ENCODE data around the gene FBXL3. TPM values are rescaled to one million over a fixed set of nuclear protein-coding genes. Genes with fewer than 3 reads are reported as not detected.
"Not testable (repeated sequence)": the region's sequence is repeated elsewhere in the genome, so short reads cannot be mapped to it uniquely, and the experiment has no call there.

FBXL3 gene
- total and polyA plus RNA-seq, 4 donors, result 10.2 to 60.4 (median 28.1) TPM

- Histone ChIP-seq H3K4me1 (ENCODE audit: control insufficient read depth in 4 of 4, insufficient read depth in 4 of 4, low read length in 3 of 4) (no peaks in the 10 kb centered on the region), H3K9me3 (ENCODE audit: control insufficient read depth in 4 of 4, low read length in 3 of 4) (no peaks in the 10 kb centered on the region), H3K27ac (ENCODE audit: low read depth in 1 of 2, low read length in 2 of 2) (no peak overlapping the region), H3K27me3 (ENCODE audit: control insufficient read depth in 4 of 4, insufficient read depth in 4 of 4, low read length in 3 of 4) (peaks cover 0 to 2% (median 0%) of the 10 kb centered on the region in 4 donors), H3K4me3 (ENCODE audit: low read depth in 1 of 3, low read length in 3 of 3) (no peak overlapping the region), H3K36me3 (ENCODE audit: control insufficient read depth in 4 of 4, insufficient read depth in 3 of 4, low read depth in 1 of 4, low read length in 3 of 4) (no peaks in the 10 kb centered on the region), H3K9ac (ENCODE audit: low read depth in 1 of 2, low read length in 2 of 2) (no peak overlapping the region)
- 84% methylated on average over 6 of the region's 6 CpGs for WGBS
- no peak for TF ChIP-seq TAF1 (conservative IDR thresholded peaks at IDR 0.05)
- no peak for DNase-seq (ENCODE audit: low spot score)
Observed at GRCh38 chr13:76967031-76967430, 59.9 kb downstream of the FBXL3 start.

GRCh38 chr13:76965759-76966421, 61.1 kb downstream of the FBXL3 start:
- H3K4me1 ChIP-seq (ENCODE audit: control insufficient read depth in 4 of 4, insufficient read depth in 4 of 4, low read length in 3 of 4), result no peaks in the 10 kb centered on the region
- no peaks in the 10 kb centered on the region for H3K36me3 ChIP-seq (ENCODE audit: control insufficient read depth in 4 of 4, insufficient read depth in 3 of 4, low read depth in 1 of 4, low read length in 3 of 4)
- TF ChIP-seq GABPA (IDR thresholded peaks at IDR 0.05 in 1 of 2, conservative IDR thresholded peaks at IDR 0.05 in 1 of 2), result no peak
- TF ChIP-seq REST (IDR thresholded peaks at IDR 0.05), result no peak
- TF ChIP-seq, protein P1, sequence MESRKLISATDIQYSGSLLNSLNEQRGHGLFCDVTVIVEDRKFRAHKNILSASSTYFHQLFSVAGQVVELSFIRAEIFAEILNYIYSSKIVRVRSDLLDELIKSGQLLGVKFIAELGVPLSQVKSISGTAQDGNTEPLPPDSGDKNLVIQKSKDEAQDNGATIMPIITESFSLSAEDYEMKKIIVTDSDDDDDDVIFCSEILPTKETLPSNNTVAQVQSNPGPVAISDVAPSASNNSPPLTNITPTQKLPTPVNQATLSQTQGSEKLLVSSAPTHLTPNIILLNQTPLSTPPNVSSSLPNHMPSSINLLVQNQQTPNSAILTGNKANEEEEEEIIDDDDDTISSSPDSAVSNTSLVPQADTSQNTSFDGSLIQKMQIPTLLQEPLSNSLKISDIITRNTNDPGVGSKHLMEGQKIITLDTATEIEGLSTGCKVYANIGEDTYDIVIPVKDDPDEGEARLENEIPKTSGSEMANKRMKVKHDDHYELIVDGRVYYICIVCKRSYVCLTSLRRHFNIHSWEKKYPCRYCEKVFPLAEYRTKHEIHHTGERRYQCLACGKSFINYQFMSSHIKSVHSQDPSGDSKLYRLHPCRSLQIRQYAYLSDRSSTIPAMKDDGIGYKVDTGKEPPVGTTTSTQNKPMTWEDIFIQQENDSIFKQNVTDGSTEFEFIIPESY (IDR thresholded peaks at IDR 0.05), result no peak
- TF ChIP-seq NR2F2 (IDR thresholded peaks at IDR 0.05), result no peak
- no peak overlapping the region for H3K4me3 ChIP-seq (ENCODE audit: low read depth in 1 of 3, low read length in 3 of 3)
- no peak overlapping the region for H3K27ac ChIP-seq (ENCODE audit: low read depth in 1 of 2, low read length in 2 of 2)
- H3K9me3 ChIP-seq (ENCODE audit: control insufficient read depth in 4 of 4, low read length in 3 of 4), result no peaks in the 10 kb centered on the region
- WGBS, result 58% methylated on average over 6 of the region's 6 CpGs
- H3K27me3 ChIP-seq (ENCODE audit: control insufficient read depth in 4 of 4, insufficient read depth in 4 of 4, low read length in 3 of 4), result peaks cover 0 to 2% (median 0%) of the 10 kb centered on the region in 4 donors
- H3K9ac ChIP-seq (ENCODE audit: low read depth in 1 of 2, low read length in 2 of 2), result no peak overlapping the region
- no peak for DNase-seq (ENCODE audit: low spot score)

DNA sequence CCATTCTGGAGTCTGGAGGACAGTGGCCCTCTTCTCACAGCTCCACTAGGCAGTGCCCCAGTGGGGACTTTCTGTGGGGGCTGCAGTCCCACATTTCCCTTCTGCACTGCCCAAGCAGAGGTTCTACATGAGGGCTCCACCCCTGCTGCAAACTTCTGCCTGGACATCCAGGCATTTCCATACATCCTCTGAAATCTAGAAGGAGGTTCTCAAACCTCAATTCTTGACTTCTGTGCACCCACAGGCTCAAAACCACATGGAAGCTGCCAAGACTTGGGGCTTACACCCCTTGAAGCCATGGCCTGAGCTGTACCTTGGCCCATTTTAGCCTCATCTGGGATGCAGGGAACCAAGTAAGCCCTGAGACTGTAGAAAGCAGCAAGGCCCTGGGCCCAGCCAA, 67.2 kb downstream of the FBXL3 start:
- H3K36me3 ChIP-seq (ENCODE audit: control insufficient read depth in 4 of 4, insufficient read depth in 3 of 4, low read depth in 1 of 4, low read length in 3 of 4); H3K4me1 ChIP-seq (ENCODE audit: control insufficient read depth in 4 of 4, insufficient read depth in 4 of 4, low read length in 3 of 4); H3K9me3 ChIP-seq (ENCODE audit: control insufficient read depth in 4 of 4, low read length in 3 of 4); H3K9ac ChIP-seq (ENCODE audit: low read depth in 1 of 2, low read length in 2 of 2); H3K27me3 ChIP-seq (ENCODE audit: control insufficient read depth in 4 of 4, insufficient read depth in 4 of 4, low read length in 3 of 4); H3K27ac ChIP-seq (ENCODE audit: low read depth in 1 of 2, low read length in 2 of 2); H3K4me3 ChIP-seq (ENCODE audit: low read depth in 1 of 3, low read length in 3 of 3); DNase-seq (ENCODE audit: low spot score): not testable (repeated sequence)

GRCh38 chr13:76958841-76959432, 68.0 kb downstream of the FBXL3 start:
- H3K4me3 ChIP-seq (ENCODE audit: low read depth in 1 of 3, low read length in 3 of 3), result no peak overlapping the region
- WGBS, result 60% methylated on average over 4 of the region's 4 CpGs
- H3K9ac ChIP-seq (ENCODE audit: low read depth in 1 of 2, low read length in 2 of 2), result no peak overlapping the region
- no peak for DNase-seq (ENCODE audit: low spot score)
- H3K36me3 ChIP-seq (ENCODE audit: control insufficient read depth in 4 of 4, insufficient read depth in 3 of 4, low read depth in 1 of 4, low read length in 3 of 4), result no peaks in the 10 kb centered on the region
- TF ChIP-seq RXRA (IDR thresholded peaks at IDR 0.05) (no peak), FOXA2 (IDR thresholded peaks at IDR 0.05) (no peak), HNF4A (conservative IDR thresholded peaks at IDR 0.05) (no peak), HNF4G (IDR thresholded peaks at IDR 0.05) (no peak), JUND (IDR thresholded peaks at IDR 0.05) (no peak), ATF3 (IDR thresholded peaks at IDR 0.05) (no peak)
- H3K4me1 ChIP-seq (ENCODE audit: control insufficient read depth in 4 of 4, insufficient read depth in 4 of 4, low read length in 3 of 4), result no peaks in the 10 kb centered on the region
- H3K27me3 ChIP-seq (ENCODE audit: control insufficient read depth in 4 of 4, insufficient read depth in 4 of 4, low read length in 3 of 4), result no peaks in the 10 kb centered on the region
- peaks cover 5 to 9% (median 7%) of the 10 kb centered on the region in 4 donors for H3K9me3 ChIP-seq (ENCODE audit: control insufficient read depth in 4 of 4, low read length in 3 of 4)
- no peak overlapping the region for H3K27ac ChIP-seq (ENCODE audit: low read depth in 1 of 2, low read length in 2 of 2)

Data from liver (tissue), 9 donors.